RWPE2 (cell line): ENCODE results near the gene ATP9A.
A peak's percentile ranks its signal among the peaks of the same experiment; 100 is the strongest.

Experiments
- ATAC-seq: fragments of 200-7000 bp; cut with Tn5 transposase; 3 replicates; pipeline ENCODE4 v1.9.1; 2021; ENCODE audit warnings: low read depth
- DNase-seq: peaks from one replicate; pipeline ENCODE4 v3.0.0-alpha.2; 2020; ENCODE audit warnings: low spot score
- H3K27ac ChIP-seq: fragments of 450-650 bp; 2 replicates; pipeline ENCODE4 v1.5.1; 2017; ENCODE audit warnings: mild to moderate bottlenecking; ENCODE audit not compliant: poor library complexity, severe bottlenecking
- H3K27me3 ChIP-seq: fragments of 250-450 bp; sonication (Bioruptor Pico); 2 replicates; pipeline ENCODE4 v1.5.1; 2021; ENCODE audit warnings: mild to moderate bottlenecking, moderate library complexity; ENCODE audit not compliant: insufficient read depth, poor library complexity, severe bottlenecking
- H3K36me3 ChIP-seq: fragments of 250-450 bp; sonication (Bioruptor Pico); 2 replicates; pipeline ENCODE4 v1.5.1; 2020; ENCODE audit warnings: low read depth, mild to moderate bottlenecking, moderate library complexity
- H3K4me1 ChIP-seq: fragments of 250-450 bp; sonication (Bioruptor Pico); 2 replicates; pipeline ENCODE4 v1.5.1; 2021; ENCODE audit warnings: mild to moderate bottlenecking, moderate library complexity; ENCODE audit not compliant: insufficient read depth, poor library complexity, severe bottlenecking
- H3K4me3 ChIP-seq: fragments of 250-450 bp; sonication (Bioruptor Pico); 2 replicates; pipeline ENCODE4 v1.5.1; 2021; ENCODE audit warnings: mild to moderate bottlenecking, moderate library complexity; ENCODE audit not compliant: severe bottlenecking
- H3K9me3 ChIP-seq: fragments of 250-450 bp; sonication (Bioruptor Pico); 2 replicates; pipeline ENCODE4 v1.5.1; 2021; ENCODE audit warnings: mild to moderate bottlenecking, moderate library complexity; ENCODE audit not compliant: severe bottlenecking
- CTCF ChIP-seq: fragments of 450-650 bp; IDR thresholded peaks from one replicate; pipeline ENCODE4 v1.5.1; 2017; ENCODE audit warnings: mild to moderate bottlenecking, moderate library complexity; ENCODE audit not compliant: poor library complexity, severe bottlenecking

Gene ATP9A

DNA sequence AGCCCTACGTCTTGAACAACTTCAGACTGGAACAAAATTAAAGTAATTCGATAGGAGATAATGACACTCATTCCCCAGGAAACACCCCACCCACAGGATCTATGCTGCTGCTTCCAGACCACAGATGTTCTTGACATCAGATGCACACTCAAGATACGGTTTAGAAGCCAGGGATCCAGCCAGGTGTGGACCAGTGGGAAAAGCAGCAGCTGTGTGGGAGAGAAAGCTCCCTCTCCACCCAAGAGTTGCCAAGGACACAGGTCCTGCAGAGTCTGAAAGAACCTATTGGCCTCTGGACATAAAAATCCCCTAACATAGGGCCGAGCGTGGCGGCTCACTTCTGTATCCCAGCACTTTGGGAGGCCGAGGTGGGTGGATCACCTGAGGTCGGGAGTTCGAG is 133.9 kb downstream of the ATP9A start:
- ATAC-seq: no peak
- H3K4me1 ChIP-seq: peaks cover 31% of the 10 kb centered on the region
- no peak for DNase-seq
- no peak for TF ChIP-seq CTCF
- H3K9me3 ChIP-seq: no peaks in the 10 kb centered on the region
- no peak overlapping the region for H3K4me3 ChIP-seq
- H3K36me3 ChIP-seq: no peaks in the 10 kb centered on the region
- H3K27me3 ChIP-seq: no peaks in the 10 kb centered on the region
- H3K27ac ChIP-seq: no peak overlapping the region

- Histone ChIP-seq H3K36me3 (no peaks in the 10 kb centered on the region), H3K9me3 (no peaks in the 10 kb centered on the region), H3K4me1 (peaks cover 31% of the 10 kb centered on the region), H3K4me3 (no peak overlapping the region), H3K27me3 (no peaks in the 10 kb centered on the region), H3K27ac (no peak overlapping the region)
- no peak for TF ChIP-seq CTCF
- ATAC-seq (no peak), DNase-seq (no peak)
These were observed 134.8 kb downstream of the ATP9A start for GRCh38 chr20:51633430-51633829.

DNA sequence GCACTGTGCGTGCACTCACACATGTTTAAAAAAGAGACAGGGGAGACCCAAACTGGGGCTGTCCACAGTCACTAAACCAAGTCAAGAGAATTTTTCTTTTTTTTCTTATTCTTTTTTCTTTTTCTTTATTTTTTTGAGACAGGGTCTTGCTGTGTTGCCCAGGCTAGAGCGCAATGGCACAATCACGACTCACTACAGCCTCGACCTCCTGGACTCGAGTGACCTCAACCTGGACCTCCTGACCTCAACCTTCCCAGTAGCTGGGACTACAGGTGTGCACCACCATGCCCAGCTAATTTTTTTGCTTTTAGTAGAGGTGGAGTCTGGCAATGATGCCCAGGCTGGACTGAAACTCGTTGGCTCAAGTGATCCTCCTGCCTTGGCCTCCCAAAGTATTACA is 136.2 kb downstream of the ATP9A start:
- H3K4me1 ChIP-seq: peaks cover 31% of the 10 kb centered on the region
- DNase-seq: no peak
- peak overlapping the region; percentile 42 for H3K27ac ChIP-seq
- no peaks in the 10 kb centered on the region for H3K9me3 ChIP-seq
- no peak; the same call in 2 of the 3 replicates for ATAC-seq
- TF ChIP-seq CTCF: no peak
- H3K36me3 ChIP-seq: no peaks in the 10 kb centered on the region
- no peaks in the 10 kb centered on the region for H3K27me3 ChIP-seq
- no peak overlapping the region for H3K4me3 ChIP-seq

DNA sequence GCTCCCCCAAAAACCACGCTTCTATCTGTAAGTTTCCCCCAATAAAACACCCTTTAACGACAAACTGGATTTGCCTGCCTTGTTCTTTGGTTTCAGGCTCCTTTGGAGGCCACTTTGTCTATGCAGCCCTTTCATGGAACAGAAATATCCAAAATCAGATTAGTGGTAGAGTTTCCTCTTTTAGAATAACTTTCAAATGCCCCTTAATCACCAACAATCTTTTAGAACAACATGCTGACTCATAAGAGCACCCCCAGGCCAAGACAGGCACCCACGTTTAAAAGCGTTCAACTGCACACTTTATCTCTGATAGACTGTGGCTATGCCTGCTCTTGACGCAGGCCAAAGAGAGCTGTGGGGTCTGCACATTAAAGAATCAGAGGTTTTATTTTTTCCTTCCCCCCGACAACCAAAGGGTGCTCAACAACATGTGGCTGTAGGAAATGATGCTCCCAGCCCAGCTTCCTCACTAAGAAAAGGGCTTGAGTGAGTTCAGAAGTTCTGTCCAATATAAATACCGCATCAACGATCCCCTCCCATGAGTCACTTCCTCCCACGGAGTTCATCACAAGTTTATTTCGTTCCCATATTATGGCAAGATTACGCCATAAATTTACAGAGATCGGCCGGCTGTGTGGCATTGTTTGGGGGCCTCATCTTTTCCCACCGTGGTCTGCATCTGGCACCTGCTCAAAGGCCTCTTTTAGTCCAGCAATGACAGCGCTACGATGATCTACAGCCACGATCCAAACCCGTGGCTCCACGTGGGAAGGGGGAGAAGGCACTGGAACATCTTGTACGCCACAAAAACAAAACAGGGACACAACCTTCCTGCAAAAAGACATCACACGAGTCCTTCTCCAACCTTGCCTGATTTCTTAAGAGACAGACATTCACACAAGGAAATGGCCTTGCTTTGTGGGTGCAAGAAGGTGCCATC is 136.9 kb downstream of the ATP9A start:
- H3K4me3 ChIP-seq: no peak overlapping the region
- peak overlapping the region; percentile 42 for H3K27ac ChIP-seq
- DNase-seq: peak; percentile 92

More for the DNA sequence above, 136.9 kb downstream of the ATP9A start:
- peak; percentile 85 for ATAC-seq
- peaks cover 28% of the 10 kb centered on the region for H3K4me1 ChIP-seq
- no peaks in the 10 kb centered on the region for H3K9me3 ChIP-seq
- no peak for TF ChIP-seq CTCF
- H3K27me3 ChIP-seq: no peaks in the 10 kb centered on the region
- H3K36me3 ChIP-seq: no peaks in the 10 kb centered on the region
